Choroid plexus epithelial cell (primary cell): Measurements from ENCODE around the gene THAP5.

Experiments
- DNase-seq: peaks from one replicate; pipeline ENCODE4 v3.0.0-alpha.2; 2010; ENCODE audit warnings: low read depth
- H3K4me3 ChIP-seq: 2 replicates; pipeline ENCODE4 v1.5.1; 2011; ENCODE audit warnings: low read depth, mild to moderate bottlenecking, control low read depth, low read length, moderate library complexity
- TF ChIP-seq, protein P1 (sequence below): conservative IDR thresholded peaks from 2 replicates; pipeline ENCODE4 v1.5.1; 2011; ENCODE audit warnings: low read depth, mild to moderate bottlenecking, control low read depth, inconsistent platforms, low read length, moderate library complexity

THAP5 gene

DNA sequence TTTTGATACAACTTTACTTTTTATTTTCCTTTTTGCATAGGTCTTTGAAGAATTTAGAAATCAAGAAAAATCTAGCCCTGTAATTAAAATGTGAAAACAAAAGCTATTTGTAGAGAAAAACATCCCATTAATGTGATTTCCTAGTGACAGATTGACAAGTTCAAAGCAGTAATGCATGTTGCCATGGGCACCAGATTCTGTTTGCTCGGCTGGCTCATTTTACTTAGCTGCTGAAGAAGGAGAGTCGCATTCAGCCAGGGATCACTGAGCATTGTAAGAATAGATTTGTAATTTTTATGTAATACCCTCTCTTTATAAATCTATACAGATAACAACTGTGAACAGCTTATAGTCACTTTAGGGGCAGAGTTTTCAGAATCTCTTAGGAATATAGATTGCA, 28.6 kb upstream of the THAP5 start:
- no peak overlapping the region for H3K4me3 ChIP-seq
- DNase-seq: no peak
- TF ChIP-seq, protein P1, sequence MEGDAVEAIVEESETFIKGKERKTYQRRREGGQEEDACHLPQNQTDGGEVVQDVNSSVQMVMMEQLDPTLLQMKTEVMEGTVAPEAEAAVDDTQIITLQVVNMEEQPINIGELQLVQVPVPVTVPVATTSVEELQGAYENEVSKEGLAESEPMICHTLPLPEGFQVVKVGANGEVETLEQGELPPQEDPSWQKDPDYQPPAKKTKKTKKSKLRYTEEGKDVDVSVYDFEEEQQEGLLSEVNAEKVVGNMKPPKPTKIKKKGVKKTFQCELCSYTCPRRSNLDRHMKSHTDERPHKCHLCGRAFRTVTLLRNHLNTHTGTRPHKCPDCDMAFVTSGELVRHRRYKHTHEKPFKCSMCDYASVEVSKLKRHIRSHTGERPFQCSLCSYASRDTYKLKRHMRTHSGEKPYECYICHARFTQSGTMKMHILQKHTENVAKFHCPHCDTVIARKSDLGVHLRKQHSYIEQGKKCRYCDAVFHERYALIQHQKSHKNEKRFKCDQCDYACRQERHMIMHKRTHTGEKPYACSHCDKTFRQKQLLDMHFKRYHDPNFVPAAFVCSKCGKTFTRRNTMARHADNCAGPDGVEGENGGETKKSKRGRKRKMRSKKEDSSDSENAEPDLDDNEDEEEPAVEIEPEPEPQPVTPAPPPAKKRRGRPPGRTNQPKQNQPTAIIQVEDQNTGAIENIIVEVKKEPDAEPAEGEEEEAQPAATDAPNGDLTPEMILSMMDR: no peak

DNA sequence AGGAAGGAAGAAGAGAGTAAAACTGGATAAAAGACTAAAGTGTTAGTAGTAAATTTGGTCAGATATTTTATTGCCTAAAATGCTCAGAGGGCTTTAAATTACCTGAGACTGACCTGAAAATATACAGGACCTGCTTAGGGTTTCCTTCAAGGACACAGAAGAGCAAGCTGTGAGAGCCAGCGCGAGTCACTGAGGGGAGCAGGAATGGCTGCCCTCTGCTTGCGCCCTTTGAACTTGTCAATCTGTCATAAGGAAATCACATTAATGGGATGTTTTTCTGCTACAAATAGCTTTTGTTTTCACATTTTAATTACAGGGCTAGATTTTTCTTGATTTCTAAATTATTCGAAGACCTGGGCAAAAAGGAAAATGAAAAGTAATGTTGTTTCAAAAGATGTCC, 27.1 kb upstream of the THAP5 start:
- DNase-seq: no peak
- TF ChIP-seq, protein P1: no peak
- no peak overlapping the region for H3K4me3 ChIP-seq

DNA sequence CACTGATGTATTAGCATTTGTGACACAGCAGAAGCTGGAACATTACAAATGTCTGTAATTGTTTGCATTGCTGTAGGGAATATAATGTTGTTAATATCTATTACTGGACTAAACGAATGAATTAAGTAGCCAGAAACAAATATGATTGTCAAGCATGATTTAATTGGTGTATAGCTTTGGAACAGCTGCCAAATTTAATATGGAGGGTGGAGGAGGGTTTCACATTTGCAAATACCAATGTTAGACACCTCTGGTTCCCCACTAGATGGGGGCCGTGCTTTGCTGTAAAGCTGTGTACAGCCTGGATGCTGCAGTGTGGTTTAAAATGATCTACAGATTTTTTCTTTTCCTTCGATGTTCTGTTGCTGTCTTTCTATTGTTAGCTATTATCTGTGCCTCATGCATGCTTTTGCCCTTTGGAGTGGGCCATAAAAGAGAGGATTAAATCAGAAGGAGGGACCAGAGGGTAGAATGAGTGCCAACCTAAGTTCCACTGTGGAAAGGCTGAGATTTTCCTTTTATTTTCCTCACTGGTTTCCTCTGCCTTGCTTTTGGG, 23.2 kb upstream of the THAP5 start:
- no peak overlapping the region for H3K4me3 ChIP-seq
- peak; percentile 60 for DNase-seq
- TF ChIP-seq, protein P1: peak; percentile 62

- DNase-seq: no peak
- TF ChIP-seq, protein P1: no peak
- H3K4me3 ChIP-seq: no peak overlapping the region
Observed at GRCh38 chr7:108590606-108591005, 21.1 kb upstream of the THAP5 start.

- TF ChIP-seq, protein P1: no peak
- no peak for DNase-seq
- no peak overlapping the region for H3K4me3 ChIP-seq
Observed at GRCh38 chr7:108589874-108590273, 20.4 kb upstream of the THAP5 start.

DNA sequence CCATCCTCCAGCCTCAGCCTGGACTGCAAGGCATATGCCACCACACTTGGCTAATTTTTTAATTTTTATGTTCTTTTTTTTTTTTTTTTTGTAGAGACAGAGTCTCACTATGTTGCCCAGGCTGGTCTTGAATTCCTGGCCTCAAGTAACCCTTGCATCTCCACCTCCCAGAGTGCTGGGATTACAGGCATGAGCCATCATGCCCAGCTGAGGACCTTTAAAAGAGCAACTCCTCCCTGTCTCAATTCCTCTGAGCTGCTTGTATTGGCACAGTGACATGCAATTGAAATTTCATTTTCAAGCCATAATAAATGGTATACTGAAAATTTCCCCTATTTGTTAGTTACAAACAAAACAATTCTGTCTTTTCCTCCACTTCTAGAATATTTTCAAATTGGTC, 19.7 kb upstream of the THAP5 start:
- H3K4me3 ChIP-seq: no peak overlapping the region
- TF ChIP-seq, protein P1: no peak
- DNase-seq: no peak

DNA sequence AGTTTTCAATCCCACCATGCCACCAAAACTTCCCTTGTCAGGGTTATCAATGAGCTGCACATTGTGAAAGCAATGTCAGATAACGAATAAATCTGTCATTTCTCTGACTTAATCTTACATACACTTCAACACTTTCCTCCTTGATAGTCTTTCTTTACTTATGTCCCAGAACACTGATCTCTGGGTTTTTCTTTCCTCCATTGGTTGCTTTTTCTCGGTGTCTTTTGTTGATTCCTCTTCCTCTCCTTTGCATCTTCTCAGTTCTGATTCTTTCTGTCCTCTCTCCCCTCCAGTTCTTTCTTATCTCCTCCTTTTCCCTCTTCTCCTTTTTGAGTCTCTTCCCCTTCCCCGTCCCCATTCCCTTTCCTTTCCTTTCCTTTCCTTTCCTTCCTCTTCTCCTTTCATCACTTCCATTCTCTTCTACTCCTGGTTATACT, 16.8 kb upstream of the THAP5 start:
- H3K4me3 ChIP-seq: no peak overlapping the region
- TF ChIP-seq, protein P1: no peak
- no peak for DNase-seq
